HCT116 (cell line): ENCODE results near the gene EGFL8. TPM values are rescaled to one million over a fixed set of nuclear protein-coding genes. Genes with fewer than 3 reads are reported as not detected.

Experiments used
- ATAC-seq: fragments of 200-7000 bp; cut with Tn5 transposase; 2 replicates; pipeline ENCODE4 v1.9.1; 2020; ENCODE audit warnings: mild to moderate bottlenecking, moderate library complexity
- BruUV-seq: library from RNA; stranded (reverse); fragments of 400-500 nt; replicated peaks from 2 replicates; lab custom pipeline; 2021; lab: Mats Ljungman, UMichigan
- CTCF ChIA-PET: fragments of 300-600 bp; sonication (Branson Sonifier 250); formaldehyde crosslinking; loops from one replicate; lab custom pipeline; 2021; ENCODE audit warnings: antibody characterized with exemption; lab: Charles Lee
- POLR2A ChIA-PET: fragments of 300-600, 350-600 bp; sonication (Branson Sonifier 250); formaldehyde crosslinking; loops from one replicate; lab custom pipeline; 2021; ENCODE audit warnings: antibody characterized with exemption; lab: Charles Lee
- RAD21 ChIA-PET, 2 experiments: fragments of 300-600 bp; sonication (Branson Sonifier 250); formaldehyde crosslinking; loops; one replicate each; lab custom pipeline; 2023; ENCODE audit warnings: low total read pairs in 2 of 2; ENCODE audit not compliant: uncharacterized antibody in 2 of 2, unreplicated experiment in 2 of 2, low non-redundant PET in 1 of 2; lab: Charles Lee
- DNase-seq: peaks from one replicate; pipeline ENCODE4 v3.0.0-alpha.2; 2010; ENCODE audit warnings: low read depth, low spot score
- H2AFZ ChIP-seq: fragments of 200-600 bp; shearing (Covaris generic), sonication (generic); 2 replicates; pipeline ENCODE4 v1.6.1; 2017; ENCODE audit warnings: low read depth, mixed run types, mixed read lengths, antibody characterized with exemption, low read length; ENCODE audit not compliant: poor library complexity, severe bottlenecking
- H3K27ac ChIP-seq: 2 replicates; pipeline ENCODE4 v1.5.1; 2012; ENCODE audit warnings: low read depth, low read length
- H3K27me3 ChIP-seq: fragments of 200-600 bp; sonication (generic); 2 replicates; pipeline ENCODE4 v1.6.1; 2016; ENCODE audit warnings: mixed run types, low read length, mixed read lengths; ENCODE audit not compliant: insufficient read depth
- H3K36me3 ChIP-seq, 2 experiments: fragments of 200-500 bp in 1 of 2; fragments of 200-600 bp in 1 of 2; sonication (Bioruptor generic) in 1 of 2; sonication (generic) in 1 of 2; 2 replicates each; pipeline versions ENCODE4 v1.5.1 to v1.6.1; 2014 to 2016; ENCODE audit warnings: low read length in 2 of 2, inconsistent platforms in 1 of 2, mixed read lengths in 1 of 2, mixed run types in 1 of 2; ENCODE audit not compliant: insufficient read depth in 2 of 2, control insufficient read depth in 1 of 2
- H3K4me1 ChIP-seq, 2 experiments: fragments of 200-600 bp in 1 of 2; sonication (generic) in 1 of 2; 2 replicates each; pipeline versions ENCODE4 v1.5.1 to v1.6.1; 2012 to 2017; ENCODE audit warnings: low read length in 2 of 2, inconsistent platforms in 1 of 2, mild to moderate bottlenecking in 1 of 2, mixed read lengths in 1 of 2, mixed run types in 1 of 2, moderate library complexity in 1 of 2; ENCODE audit not compliant: insufficient read depth in 2 of 2, control insufficient read depth in 1 of 2
- H3K4me2 ChIP-seq: fragments of 200-600 bp; sonication (generic); 2 replicates; pipeline ENCODE4 v1.6.1; 2017; ENCODE audit warnings: mixed run types, low read length, mixed read lengths
- H3K4me3 ChIP-seq, 2 experiments: fragments of 200-600 bp in 1 of 2; sonication (generic) in 1 of 2; replicated peaks in 1 of 2; 2 replicates each; pipeline ENCODE4 v1.5.1; 2011 to 2016; ENCODE audit warnings: low read length in 2 of 2, control low read depth in 1 of 2, low read depth in 1 of 2, mild to moderate bottlenecking in 1 of 2, mixed read lengths in 1 of 2, mixed run types in 1 of 2
- H3K79me2 ChIP-seq: fragments of 200-600 bp; sonication (generic); 2 replicates; pipeline ENCODE4 v1.6.1; 2017; ENCODE audit warnings: mild to moderate bottlenecking, mixed run types, low read length, moderate library complexity, mixed read lengths; ENCODE audit not compliant: insufficient read depth
- H3K9ac ChIP-seq: fragments of 200-600 bp; sonication (generic); 2 replicates; pipeline ENCODE4 v1.6.1; 2016; ENCODE audit warnings: low read length, mixed read lengths
- H3K9me2 ChIP-seq: fragments of 200-600 bp; sonication (generic), shearing (Covaris generic); 2 replicates; pipeline ENCODE4 v1.6.1; 2017; ENCODE audit warnings: mixed run types, mild to moderate bottlenecking, moderate library complexity; ENCODE audit not compliant: insufficient read depth
- H3K9me3 ChIP-seq, 2 experiments: fragments of 200-500 bp in 1 of 2; fragments of 200-600 bp in 1 of 2; sonication (Bioruptor generic) in 1 of 2; sonication (generic) in 1 of 2; 2 replicates each; pipeline ENCODE4 v1.6.1; 2014 to 2017; ENCODE audit warnings: low read length in 2 of 2, mixed read lengths in 2 of 2, inconsistent platforms in 1 of 2, low read depth in 1 of 2, mild to moderate bottlenecking in 1 of 2, mixed run types in 1 of 2, moderate library complexity in 1 of 2; ENCODE audit not compliant: control insufficient read depth in 1 of 2, insufficient read depth in 1 of 2
- H4K20me1 ChIP-seq: fragments of 200-600 bp; sonication (generic), shearing (Covaris generic); 2 replicates; pipeline ENCODE4 v1.6.1; 2017; ENCODE audit warnings: mixed run types, mild to moderate bottlenecking, moderate library complexity; ENCODE audit not compliant: insufficient read depth
- CBX3 ChIP-seq: IDR thresholded peaks from 2 replicates; pipeline ENCODE4 v1.6.1; 2012; ENCODE audit warnings: low read depth
- CEBPB ChIP-seq: IDR thresholded peaks from 2 replicates; pipeline ENCODE4 v1.6.1; 2012; ENCODE audit warnings: low read depth
- EGR1 ChIP-seq: IDR thresholded peaks from 2 replicates; pipeline ENCODE4 v1.6.1; 2012; ENCODE audit warnings: low read depth
- ELF1 ChIP-seq: IDR thresholded peaks from 2 replicates; pipeline ENCODE4 v1.6.1; 2012; ENCODE audit warnings: low read depth, borderline replicate concordance
- EZH2 ChIP-seq: fragments of 200-600 bp; sonication (generic); IDR thresholded peaks from 2 replicates; pipeline ENCODE4 v1.6.1; 2017; ENCODE audit warnings: antibody characterized with exemption, mixed run types
- EZH2phosphoT487 ChIP-seq: fragments of 200-600 bp; IDR thresholded peaks from 2 replicates; pipeline ENCODE4 v1.6.1; 2018; ENCODE audit warnings: antibody characterized with exemption, borderline replicate concordance
- FOSL1 ChIP-seq: IDR thresholded peaks from 2 replicates; pipeline ENCODE4 v1.6.1; 2012; ENCODE audit warnings: low read depth
- JUND ChIP-seq: IDR thresholded peaks from 2 replicates; pipeline ENCODE4 v1.6.1; 2012
- POLR2A ChIP-seq: IDR thresholded peaks from 2 replicates; pipeline ENCODE4 v1.7.0; 2011; ENCODE audit warnings: borderline replicate concordance; ENCODE audit not compliant: insufficient read depth, insufficient read length; ENCODE audit errors: extremely low read depth
- POLR2AphosphoS5 ChIP-seq: IDR thresholded peaks from 2 replicates; pipeline ENCODE4 v1.6.1; 2011; ENCODE audit warnings: mild to moderate bottlenecking, low read depth, low read length, moderate library complexity
- RAD21 ChIP-seq: IDR thresholded peaks from 2 replicates; pipeline ENCODE4 v1.6.1; 2012; ENCODE audit warnings: low read depth, mild to moderate bottlenecking
- SIN3A ChIP-seq: IDR thresholded peaks from 2 replicates; pipeline ENCODE4 v1.6.1; 2012; ENCODE audit warnings: low read depth
- SP1 ChIP-seq: IDR thresholded peaks from 2 replicates; pipeline ENCODE4 v1.6.1; 2012; ENCODE audit warnings: low read depth
- SRF ChIP-seq: IDR thresholded peaks from 2 replicates; pipeline ENCODE4 v1.6.1; 2012; ENCODE audit warnings: low read depth
- TCF7L2 ChIP-seq: IDR thresholded peaks from 2 replicates; pipeline ENCODE4 v1.7.0; 2011; ENCODE audit warnings: borderline replicate concordance, inconsistent platforms; ENCODE audit not compliant: insufficient read depth, insufficient read length; ENCODE audit errors: extremely low read depth
- YY1 ChIP-seq: IDR thresholded peaks from 2 replicates; pipeline ENCODE4 v1.6.1; 2011; ENCODE audit warnings: low read length, low read depth, moderate library complexity, mild to moderate bottlenecking; ENCODE audit not compliant: insufficient replicate concordance; ENCODE audit errors: extremely low read depth
- ZFX ChIP-seq: fragments of 450-650 bp; IDR thresholded peaks from 2 replicates; pipeline ENCODE4 v1.6.1; 2017
- intact Hi-C: fragments of 100-400 bp; cut with micrococcal nuclease; formaldehyde crosslinking; loops from 2 replicates; pipeline ENCODE4 v1.10.0; 2022
- total RNA-seq: library from RNA; stranded (reverse); gene quantifications from one replicate; pipeline ENCODE4 v1.2.1, GENCODE V29; 2021; ENCODE audit not compliant: unreplicated experiment
- TF ChIP-seq, protein P1 (sequence below): IDR thresholded peaks from 2 replicates; pipeline ENCODE4 v1.6.1; 2012
- TF ChIP-seq, protein P2 (sequence below): IDR thresholded peaks from 2 replicates; pipeline ENCODE4 v1.6.1; 2011; ENCODE audit warnings: mild to moderate bottlenecking, low read length, moderate library complexity; ENCODE audit not compliant: insufficient replicate concordance; ENCODE audit errors: extremely low read depth

The EGFL8 gene
- total RNA-seq, 1 experiment from 2014 or later: 29.0 TPM

- ChIA-PET POLR2A (interaction anchor here (1.6 kb wide), 1 partner anchor 13 kb away, joined by 6 read pairs; no protein-coding TSS in a partner anchor), CTCF (no interaction called here), RAD21 (no interaction called here)
- no peak overlapping the region for H3K4me3 ChIP-seq
- DNase-seq (no peak), ATAC-seq (no peak)
- no peak overlapping the region for H2AFZ ChIP-seq
- BruUV-seq: no TSS peak
- intact Hi-C loops: no loop called here
- no peaks in the 10 kb centered on the region for H3K79me2 ChIP-seq
- peaks cover 3 to 4% of the 10 kb centered on the region in 2 experiments; a peak in 3 of 4 replicates for H3K36me3 ChIP-seq
- no peak overlapping the region for H3K4me2 ChIP-seq
- H3K4me1 ChIP-seq: no peaks in the 10 kb centered on the region
- H3K9me3 ChIP-seq: no peaks in the 10 kb centered on the region
- H3K9ac ChIP-seq: no peak overlapping the region
- no peaks in the 10 kb centered on the region for H3K9me2 ChIP-seq
- H3K27ac ChIP-seq: no peak overlapping the region
- no peaks in the 10 kb centered on the region for H3K27me3 ChIP-seq
- TF ChIP-seq SP1: no peak
- TF ChIP-seq YY1: no peak
- TF ChIP-seq SRF: no peak
- no peak for TF ChIP-seq RAD21
- no peak for TF ChIP-seq EZH2phosphoT487
- TF ChIP-seq FOSL1: no peak
- no peak for TF ChIP-seq TCF7L2
- no peak for TF ChIP-seq CEBPB
- no peak for TF ChIP-seq JUND
- no peak for TF ChIP-seq POLR2AphosphoS5
- TF ChIP-seq CBX3: no peak
- no peak for TF ChIP-seq POLR2A
- no peak for TF ChIP-seq EGR1
- TF ChIP-seq ELF1: no peak
- TF ChIP-seq EZH2: no peak
- TF ChIP-seq ZFX: no peak
- TF ChIP-seq SIN3A: no peak
- TF ChIP-seq, protein P1, sequence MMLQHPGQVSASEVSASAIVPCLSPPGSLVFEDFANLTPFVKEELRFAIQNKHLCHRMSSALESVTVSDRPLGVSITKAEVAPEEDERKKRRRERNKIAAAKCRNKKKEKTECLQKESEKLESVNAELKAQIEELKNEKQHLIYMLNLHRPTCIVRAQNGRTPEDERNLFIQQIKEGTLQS: no peak
- TF ChIP-seq, protein P2, sequence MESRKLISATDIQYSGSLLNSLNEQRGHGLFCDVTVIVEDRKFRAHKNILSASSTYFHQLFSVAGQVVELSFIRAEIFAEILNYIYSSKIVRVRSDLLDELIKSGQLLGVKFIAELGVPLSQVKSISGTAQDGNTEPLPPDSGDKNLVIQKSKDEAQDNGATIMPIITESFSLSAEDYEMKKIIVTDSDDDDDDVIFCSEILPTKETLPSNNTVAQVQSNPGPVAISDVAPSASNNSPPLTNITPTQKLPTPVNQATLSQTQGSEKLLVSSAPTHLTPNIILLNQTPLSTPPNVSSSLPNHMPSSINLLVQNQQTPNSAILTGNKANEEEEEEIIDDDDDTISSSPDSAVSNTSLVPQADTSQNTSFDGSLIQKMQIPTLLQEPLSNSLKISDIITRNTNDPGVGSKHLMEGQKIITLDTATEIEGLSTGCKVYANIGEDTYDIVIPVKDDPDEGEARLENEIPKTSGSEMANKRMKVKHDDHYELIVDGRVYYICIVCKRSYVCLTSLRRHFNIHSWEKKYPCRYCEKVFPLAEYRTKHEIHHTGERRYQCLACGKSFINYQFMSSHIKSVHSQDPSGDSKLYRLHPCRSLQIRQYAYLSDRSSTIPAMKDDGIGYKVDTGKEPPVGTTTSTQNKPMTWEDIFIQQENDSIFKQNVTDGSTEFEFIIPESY: no peak
- H4K20me1 ChIP-seq: no peaks in the 10 kb centered on the region
Measured at GRCh38 chr6:32163559-32164258, 686 bp upstream of the EGFL8 start.
